NB4 (cell line): ENCODE results near the gene FBXO44.

ENCODE experiments used
- MYC ChIP-seq: IDR thresholded peaks from 2 replicates; pipeline ENCODE4 v1.6.1; 2011; ENCODE audit warnings: low read depth, low read length
- POLR2A ChIP-seq: IDR thresholded peaks from 2 replicates; pipeline ENCODE4 v1.6.1; 2011; ENCODE audit warnings: mild to moderate bottlenecking; ENCODE audit not compliant: insufficient read length; ENCODE audit errors: extremely low read depth
- TF ChIP-seq, protein P1 (sequence below): IDR thresholded peaks from one replicate; pipeline ENCODE4 v1.5.1; 2012; ENCODE audit warnings: low read depth, low read length
- TF ChIP-seq, protein P2 (sequence below): IDR thresholded peaks from 2 replicates; pipeline ENCODE4 v1.6.1; 2011; ENCODE audit warnings: low read depth, low read length

DNA sequence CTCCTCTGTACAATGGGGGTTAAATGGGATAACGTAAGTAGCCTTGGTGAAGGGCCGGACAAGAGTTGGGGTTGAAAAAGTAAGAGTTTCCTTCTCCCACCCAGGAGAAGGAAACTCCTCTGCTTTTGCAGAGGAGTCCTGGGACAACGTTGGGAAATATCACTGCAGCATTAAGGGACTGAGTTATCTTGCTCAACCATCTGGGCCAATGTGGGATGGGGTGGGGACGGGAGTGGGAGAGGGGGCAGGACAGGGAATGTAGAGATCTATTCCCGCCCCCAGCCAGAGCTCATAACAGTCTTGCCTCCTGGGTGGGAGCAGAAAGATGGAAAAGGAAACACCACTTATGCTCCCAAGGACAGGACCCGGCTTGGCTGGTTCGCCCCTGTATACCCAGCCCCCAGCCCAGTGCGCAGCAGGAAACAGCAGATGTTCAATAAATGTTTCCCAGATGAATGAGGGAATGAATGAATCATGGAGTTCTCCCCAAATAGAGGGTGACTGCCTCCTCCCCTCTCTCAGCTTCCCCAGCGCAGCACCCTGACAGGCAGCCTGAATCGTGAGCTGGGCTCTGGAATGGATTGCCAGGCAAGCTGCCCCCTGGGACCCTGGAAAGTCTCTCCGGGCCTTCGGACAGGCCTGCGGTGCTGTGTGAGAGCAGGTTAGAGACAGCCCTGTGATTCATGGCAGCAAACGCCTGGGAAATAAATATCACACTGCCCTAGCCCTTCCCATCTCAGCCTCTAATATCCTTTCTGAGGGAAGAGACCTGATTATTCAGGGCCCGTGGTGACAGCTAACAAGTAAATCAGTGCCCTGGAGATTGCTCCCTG, 25.3 kb upstream of the FBXO44 start:
- TF ChIP-seq, protein P1, sequence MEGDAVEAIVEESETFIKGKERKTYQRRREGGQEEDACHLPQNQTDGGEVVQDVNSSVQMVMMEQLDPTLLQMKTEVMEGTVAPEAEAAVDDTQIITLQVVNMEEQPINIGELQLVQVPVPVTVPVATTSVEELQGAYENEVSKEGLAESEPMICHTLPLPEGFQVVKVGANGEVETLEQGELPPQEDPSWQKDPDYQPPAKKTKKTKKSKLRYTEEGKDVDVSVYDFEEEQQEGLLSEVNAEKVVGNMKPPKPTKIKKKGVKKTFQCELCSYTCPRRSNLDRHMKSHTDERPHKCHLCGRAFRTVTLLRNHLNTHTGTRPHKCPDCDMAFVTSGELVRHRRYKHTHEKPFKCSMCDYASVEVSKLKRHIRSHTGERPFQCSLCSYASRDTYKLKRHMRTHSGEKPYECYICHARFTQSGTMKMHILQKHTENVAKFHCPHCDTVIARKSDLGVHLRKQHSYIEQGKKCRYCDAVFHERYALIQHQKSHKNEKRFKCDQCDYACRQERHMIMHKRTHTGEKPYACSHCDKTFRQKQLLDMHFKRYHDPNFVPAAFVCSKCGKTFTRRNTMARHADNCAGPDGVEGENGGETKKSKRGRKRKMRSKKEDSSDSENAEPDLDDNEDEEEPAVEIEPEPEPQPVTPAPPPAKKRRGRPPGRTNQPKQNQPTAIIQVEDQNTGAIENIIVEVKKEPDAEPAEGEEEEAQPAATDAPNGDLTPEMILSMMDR, result no peak
- TF ChIP-seq POLR2A, result no peak
- TF ChIP-seq, protein P2, sequence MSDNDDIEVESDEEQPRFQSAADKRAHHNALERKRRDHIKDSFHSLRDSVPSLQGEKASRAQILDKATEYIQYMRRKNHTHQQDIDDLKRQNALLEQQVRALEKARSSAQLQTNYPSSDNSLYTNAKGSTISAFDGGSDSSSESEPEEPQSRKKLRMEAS, result no peak
- TF ChIP-seq MYC, result no peak
